Keratinocyte (primary cell): ENCODE results near the gene OSBPL10.

Source experiments
- EZH2 ChIP-seq: IDR thresholded peaks from one replicate; pipeline ENCODE4 v1.6.1; 2012; ENCODE audit warnings: inconsistent platforms, mild to moderate bottlenecking, low read length, moderate library complexity
- TF ChIP-seq, protein P1 (sequence below), 3 experiments: IDR thresholded peaks in 1 of 3; conservative IDR thresholded peaks in 1 of 3; optimal IDR thresholded peaks in 1 of 3; 2 replicates in 2 of 3; 3 replicates in 1 of 3; pipeline versions ENCODE3 to v1.5.1; 2011; ENCODE audit warnings: low read length in 3 of 3, mild to moderate bottlenecking in 3 of 3, moderate library complexity in 2 of 3, control low read depth in 1 of 3, inconsistent platforms in 1 of 3; ENCODE audit not compliant: insufficient read depth in 2 of 3; ENCODE audit errors: extremely low read depth in 1 of 3

- TF ChIP-seq, protein P1, sequence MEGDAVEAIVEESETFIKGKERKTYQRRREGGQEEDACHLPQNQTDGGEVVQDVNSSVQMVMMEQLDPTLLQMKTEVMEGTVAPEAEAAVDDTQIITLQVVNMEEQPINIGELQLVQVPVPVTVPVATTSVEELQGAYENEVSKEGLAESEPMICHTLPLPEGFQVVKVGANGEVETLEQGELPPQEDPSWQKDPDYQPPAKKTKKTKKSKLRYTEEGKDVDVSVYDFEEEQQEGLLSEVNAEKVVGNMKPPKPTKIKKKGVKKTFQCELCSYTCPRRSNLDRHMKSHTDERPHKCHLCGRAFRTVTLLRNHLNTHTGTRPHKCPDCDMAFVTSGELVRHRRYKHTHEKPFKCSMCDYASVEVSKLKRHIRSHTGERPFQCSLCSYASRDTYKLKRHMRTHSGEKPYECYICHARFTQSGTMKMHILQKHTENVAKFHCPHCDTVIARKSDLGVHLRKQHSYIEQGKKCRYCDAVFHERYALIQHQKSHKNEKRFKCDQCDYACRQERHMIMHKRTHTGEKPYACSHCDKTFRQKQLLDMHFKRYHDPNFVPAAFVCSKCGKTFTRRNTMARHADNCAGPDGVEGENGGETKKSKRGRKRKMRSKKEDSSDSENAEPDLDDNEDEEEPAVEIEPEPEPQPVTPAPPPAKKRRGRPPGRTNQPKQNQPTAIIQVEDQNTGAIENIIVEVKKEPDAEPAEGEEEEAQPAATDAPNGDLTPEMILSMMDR (optimal IDR thresholded peaks at IDR 0.05 in 1 of 3, IDR thresholded peaks at IDR 0.05 in 1 of 3, conservative IDR thresholded peaks at IDR 0.05 in 1 of 3; ENCODE audit: extremely low read depth in 1 of 3, insufficient read depth in 2 of 3, low read length in 3 of 3): no peak
- no peak for TF ChIP-seq EZH2
These were observed 151.1 kb downstream of the OSBPL10 start for GRCh38 chr3:31829826-31830426.
